Trophoblast cell (in vitro differentiated cells and primary cell): Measurements from ENCODE around the gene ANKRD35.
A peak's percentile ranks its signal among the peaks of the same experiment; 100 is the strongest.

ENCODE experiments used
- DNase-seq, 2 donors: peaks; one replicate each; pipeline ENCODE4 v3.0.0-alpha.2; 2016
- H2AFZ ChIP-seq: 2 replicates; pipeline ENCODE4 v1.6.1; 2013; ENCODE audit warnings: low read length, moderate library complexity, mild to moderate bottlenecking; ENCODE audit not compliant: insufficient read depth, poor library complexity
- H2AK5ac ChIP-seq: 2 replicates; pipeline ENCODE4 v1.6.1; 2013; ENCODE audit warnings: mild to moderate bottlenecking, low read length
- H2BK120ac ChIP-seq: 2 replicates; pipeline ENCODE4 v1.6.1; 2013; ENCODE audit warnings: low read length, mild to moderate bottlenecking, moderate library complexity; ENCODE audit not compliant: insufficient read depth, poor library complexity
- H2BK12ac ChIP-seq: 2 replicates; pipeline ENCODE4 v1.6.1; 2013; ENCODE audit warnings: mild to moderate bottlenecking, low read length, moderate library complexity
- H2BK5ac ChIP-seq: 2 replicates; pipeline ENCODE4 v1.6.1; 2013; ENCODE audit warnings: low read length, low read depth, moderate library complexity, mild to moderate bottlenecking; ENCODE audit not compliant: poor library complexity
- H3K14ac ChIP-seq: 2 replicates; pipeline ENCODE4 v1.6.1; 2013; ENCODE audit warnings: mild to moderate bottlenecking, low read length
- H3K18ac ChIP-seq: 2 replicates; pipeline ENCODE4 v1.6.1; 2013; ENCODE audit warnings: mild to moderate bottlenecking, low read length
- H3K23ac ChIP-seq: 2 replicates; pipeline ENCODE4 v1.6.1; 2013; ENCODE audit warnings: low read length
- H3K27ac ChIP-seq: 2 replicates; pipeline ENCODE4 v1.5.1; 2013; ENCODE audit warnings: low read depth, mild to moderate bottlenecking, inconsistent platforms, low read length, moderate library complexity
- H3K27me3 ChIP-seq: 2 replicates; pipeline ENCODE4 v1.6.1; 2013; ENCODE audit warnings: inconsistent platforms, mild to moderate bottlenecking, low read length, moderate library complexity; ENCODE audit not compliant: insufficient read depth
- H3K36me3 ChIP-seq, 2 experiments: 1 replicate in 1 of 2; 2 replicates in 1 of 2; pipeline ENCODE4 v1.6.1; 2013; ENCODE audit warnings: low read length in 2 of 2, mild to moderate bottlenecking in 2 of 2, moderate library complexity in 1 of 2; ENCODE audit not compliant: insufficient read depth in 2 of 2, control insufficient read depth in 1 of 2
- H3K4ac ChIP-seq: 2 replicates; pipeline ENCODE4 v1.6.1; 2013; ENCODE audit warnings: low read depth, mild to moderate bottlenecking, low read length, moderate library complexity
- H3K4me1 ChIP-seq, 2 experiments: 1 replicate in 1 of 2; 2 replicates in 1 of 2; pipeline ENCODE4 v1.6.1; 2013; ENCODE audit warnings: low read length in 2 of 2, mild to moderate bottlenecking in 2 of 2, moderate library complexity in 1 of 2; ENCODE audit not compliant: insufficient read depth in 2 of 2, control insufficient read depth in 1 of 2
- H3K4me2 ChIP-seq: 2 replicates; pipeline ENCODE4 v1.6.1; 2013; ENCODE audit warnings: inconsistent platforms, mild to moderate bottlenecking, low read length, moderate library complexity
- H3K4me3 ChIP-seq: 2 replicates; pipeline ENCODE4 v1.5.1; 2013; ENCODE audit warnings: mild to moderate bottlenecking, low read depth, low read length, inconsistent platforms
- H3K79me1 ChIP-seq: one replicate; pipeline ENCODE4 v1.6.1; 2013; ENCODE audit warnings: low read length
- H3K79me2 ChIP-seq: 2 replicates; pipeline ENCODE4 v1.6.1; 2013; ENCODE audit warnings: low read length, mild to moderate bottlenecking; ENCODE audit not compliant: control insufficient read depth, insufficient read depth, poor library complexity
- H3K9ac ChIP-seq: 2 replicates; pipeline ENCODE4 v1.6.1; 2013; ENCODE audit warnings: mild to moderate bottlenecking, low read length
- H3K9me3 ChIP-seq: 2 replicates; pipeline ENCODE4 v1.6.1; 2013; ENCODE audit warnings: low read depth, mild to moderate bottlenecking, control low read depth, inconsistent platforms, low read length; ENCODE audit not compliant: insufficient read depth
- H4K12ac ChIP-seq: 2 replicates; pipeline ENCODE4 v1.6.1; 2013; ENCODE audit warnings: low read depth, mild to moderate bottlenecking, low read length, moderate library complexity
- H4K8ac ChIP-seq: 2 replicates; pipeline ENCODE4 v1.6.1; 2013; ENCODE audit warnings: low read depth, mild to moderate bottlenecking, low read length, moderate library complexity
- H4K91ac ChIP-seq: one replicate; pipeline ENCODE4 v1.6.1; 2013; ENCODE audit warnings: low read depth, mild to moderate bottlenecking, low read length, moderate library complexity
- WGBS: extraction: QIAGEN DNeasy Blood & Tissue Kit; methylation state at CpG from one replicate; pipeline ENCODE4 v1.1.7; 2013; ENCODE audit warnings: missing lambda C conversion rate; ENCODE audit not compliant: insufficient read length, insufficient coverage; ENCODE audit errors: extremely low coverage; 5-methylcytosine and 5-hydroxymethylcytosine counted together

ANKRD35 gene

DNA sequence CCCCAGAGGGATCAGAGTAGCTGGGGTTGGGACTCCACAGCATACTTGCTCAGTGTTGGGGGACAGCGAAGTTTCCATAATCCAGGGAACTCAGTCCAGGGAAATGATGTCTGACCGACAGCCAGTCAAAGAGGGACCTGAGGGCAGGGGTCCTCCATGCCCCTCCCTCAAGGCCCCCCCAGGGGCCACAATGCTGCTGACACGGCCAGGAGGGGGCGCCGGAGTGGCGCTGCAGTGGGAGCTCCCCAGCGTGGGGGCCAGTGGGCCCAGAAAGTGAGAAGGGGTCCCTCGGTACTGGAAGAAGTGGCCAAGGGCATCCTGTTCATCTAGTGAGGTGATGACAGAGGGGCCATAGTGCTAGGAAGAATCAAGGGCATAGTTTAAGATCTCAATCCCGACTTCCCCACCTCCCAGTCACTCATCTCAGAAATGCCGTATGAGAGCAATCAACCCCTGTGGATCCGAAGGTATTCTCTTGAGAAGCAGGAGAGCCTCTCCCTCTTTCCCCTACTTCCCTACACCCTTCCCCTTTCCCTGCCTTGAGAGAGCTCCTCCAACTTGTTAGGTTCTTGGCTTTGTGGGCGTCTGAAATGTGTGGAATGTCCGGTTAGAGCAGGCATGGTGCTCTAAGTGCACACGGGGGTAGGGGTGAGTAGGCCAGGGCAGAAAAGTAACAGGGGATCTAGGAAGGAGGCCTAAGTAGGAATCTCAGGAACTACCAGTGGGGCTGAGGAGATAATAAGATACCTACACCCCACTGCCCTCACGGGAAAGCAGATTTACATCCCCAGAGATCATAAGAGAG lies 36.1 kb downstream of the ANKRD35 start:
- H3K9ac ChIP-seq: no peak overlapping the region
- H4K8ac ChIP-seq: no peak overlapping the region
- H3K4ac ChIP-seq: no peak overlapping the region
- peaks cover 5% of the 10 kb centered on the region for H3K79me2 ChIP-seq
- peak overlapping the region; percentile 0 for H3K27ac ChIP-seq
- no peak overlapping the region for H3K4me3 ChIP-seq
- no peak for DNase-seq
- H3K14ac ChIP-seq: no peak overlapping the region
- H2BK12ac ChIP-seq: no peak overlapping the region
- peaks cover 1% of the 10 kb centered on the region for H3K9me3 ChIP-seq
- no peak overlapping the region for H3K23ac ChIP-seq
- H3K4me2 ChIP-seq: no peak overlapping the region
- no peak overlapping the region for H2AK5ac ChIP-seq
- WGBS: no CpG with 5 or more reads among the region's 15 CpGs
- no peak overlapping the region for H2BK5ac ChIP-seq
- H4K12ac ChIP-seq: no peak overlapping the region
- no peaks in the 10 kb centered on the region for H3K27me3 ChIP-seq
- H3K79me1 ChIP-seq: peaks cover 6% of the 10 kb centered on the region
- H2AFZ ChIP-seq: no peak overlapping the region
- peaks cover 33 to 51% of the 10 kb centered on the region in 2 experiments for H3K36me3 ChIP-seq
- peaks cover 11 to 20% of the 10 kb centered on the region in 2 experiments for H3K4me1 ChIP-seq
- no peak overlapping the region for H3K18ac ChIP-seq
- H2BK120ac ChIP-seq: no peak overlapping the region
- peak overlapping the region; percentile 11 for H4K91ac ChIP-seq

DNA sequence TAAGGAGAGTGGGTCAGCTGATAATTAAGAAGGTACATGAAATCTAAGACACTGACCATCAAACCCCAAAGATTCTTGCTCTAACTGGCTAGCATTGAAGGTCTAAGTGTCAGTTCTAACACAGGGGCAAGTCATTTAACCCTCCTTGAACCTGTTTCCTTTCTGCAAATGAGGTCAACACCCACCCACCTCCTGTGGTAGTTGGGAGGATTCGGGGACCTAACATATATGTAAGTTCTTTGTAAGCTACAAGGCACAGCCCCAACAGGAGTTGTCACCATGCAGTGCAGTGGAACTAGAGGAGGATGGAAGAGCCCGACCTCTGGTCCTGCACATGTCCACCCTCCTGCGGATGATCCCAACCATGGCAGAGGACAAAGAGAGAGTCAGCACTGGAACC lies 37.8 kb downstream of the ANKRD35 start:
- no peak overlapping the region for H4K12ac ChIP-seq
- H3K9ac ChIP-seq: no peak overlapping the region
- H2AK5ac ChIP-seq: no peak overlapping the region
- H3K4me2 ChIP-seq: no peak overlapping the region
- no peak overlapping the region for H3K27ac ChIP-seq
- H3K79me1 ChIP-seq: peaks cover 6% of the 10 kb centered on the region
- H3K36me3 ChIP-seq: peaks cover 22 to 38% of the 10 kb centered on the region in 2 experiments
- H3K27me3 ChIP-seq: no peaks in the 10 kb centered on the region
- H3K9me3 ChIP-seq: no peaks in the 10 kb centered on the region
- no peak overlapping the region for H2BK12ac ChIP-seq
- H4K91ac ChIP-seq: no peak overlapping the region
- H3K4me3 ChIP-seq: no peak overlapping the region
- H3K18ac ChIP-seq: no peak overlapping the region
- no peak overlapping the region for H2BK5ac ChIP-seq
- no CpG with 5 or more reads among the region's 3 CpGs for WGBS
- no peak overlapping the region for H4K8ac ChIP-seq
- H2AFZ ChIP-seq: no peak overlapping the region
- no peak overlapping the region for H3K14ac ChIP-seq
- no peak for DNase-seq
- peaks cover 5% of the 10 kb centered on the region for H3K79me2 ChIP-seq
- peaks cover 11 to 20% of the 10 kb centered on the region in 2 experiments for H3K4me1 ChIP-seq
- no peak overlapping the region for H3K4ac ChIP-seq
- H2BK120ac ChIP-seq: no peak overlapping the region
- H3K23ac ChIP-seq: no peak overlapping the region

DNA sequence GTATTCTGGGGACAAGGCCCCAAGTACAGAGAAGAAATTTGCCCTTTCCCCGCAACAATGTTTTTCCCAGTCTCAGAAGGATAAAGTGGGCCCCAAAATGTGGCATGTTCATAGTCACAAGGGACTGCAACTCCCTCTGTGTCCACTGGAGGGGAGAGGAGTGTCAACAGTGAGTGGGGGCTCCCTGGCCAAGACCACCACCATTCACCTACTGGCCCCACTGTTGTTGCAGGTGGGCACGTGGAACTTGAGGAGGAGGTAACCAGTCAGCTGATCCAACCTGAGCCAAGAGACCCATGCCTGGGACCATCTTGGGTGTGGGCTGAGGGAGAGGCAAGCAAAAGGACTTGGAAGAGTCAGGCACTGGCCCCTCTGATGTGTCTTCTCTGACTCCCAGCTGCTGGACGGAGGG lies 39.5 kb downstream of the ANKRD35 start:
- no peak overlapping the region for H3K27ac ChIP-seq
- H3K4me3 ChIP-seq: no peak overlapping the region
- H3K4me1 ChIP-seq: peaks cover 11 to 20% of the 10 kb centered on the region in 2 experiments
- no peak overlapping the region for H2BK120ac ChIP-seq
- H3K36me3 ChIP-seq: peaks cover 22 to 42% of the 10 kb centered on the region in 2 experiments
- H3K4ac ChIP-seq: no peak overlapping the region
- no peak overlapping the region for H2BK12ac ChIP-seq
- no peak overlapping the region for H3K23ac ChIP-seq
- no peaks in the 10 kb centered on the region for H3K9me3 ChIP-seq
- no peaks in the 10 kb centered on the region for H3K27me3 ChIP-seq
- peak in 1 of 2 donors; percentile 7 for DNase-seq
- H3K4me2 ChIP-seq: peak overlapping the region; percentile 84
- H2BK5ac ChIP-seq: no peak overlapping the region
- H3K79me1 ChIP-seq: peaks cover 6% of the 10 kb centered on the region
- peak overlapping the region; percentile 75 for H3K14ac ChIP-seq
- peak overlapping the region; percentile 43 for H2AK5ac ChIP-seq
- no peak overlapping the region for H4K12ac ChIP-seq
- no peak overlapping the region for H3K9ac ChIP-seq
- peak overlapping the region; percentile 73 for H3K18ac ChIP-seq
- peaks cover 5% of the 10 kb centered on the region for H3K79me2 ChIP-seq
- WGBS: no CpG with 5 or more reads among the region's 3 CpGs
- peak overlapping the region; percentile 64 for H4K91ac ChIP-seq
- H2AFZ ChIP-seq: peak overlapping the region; percentile 80
- peak overlapping the region; percentile 80 for H4K8ac ChIP-seq

DNA sequence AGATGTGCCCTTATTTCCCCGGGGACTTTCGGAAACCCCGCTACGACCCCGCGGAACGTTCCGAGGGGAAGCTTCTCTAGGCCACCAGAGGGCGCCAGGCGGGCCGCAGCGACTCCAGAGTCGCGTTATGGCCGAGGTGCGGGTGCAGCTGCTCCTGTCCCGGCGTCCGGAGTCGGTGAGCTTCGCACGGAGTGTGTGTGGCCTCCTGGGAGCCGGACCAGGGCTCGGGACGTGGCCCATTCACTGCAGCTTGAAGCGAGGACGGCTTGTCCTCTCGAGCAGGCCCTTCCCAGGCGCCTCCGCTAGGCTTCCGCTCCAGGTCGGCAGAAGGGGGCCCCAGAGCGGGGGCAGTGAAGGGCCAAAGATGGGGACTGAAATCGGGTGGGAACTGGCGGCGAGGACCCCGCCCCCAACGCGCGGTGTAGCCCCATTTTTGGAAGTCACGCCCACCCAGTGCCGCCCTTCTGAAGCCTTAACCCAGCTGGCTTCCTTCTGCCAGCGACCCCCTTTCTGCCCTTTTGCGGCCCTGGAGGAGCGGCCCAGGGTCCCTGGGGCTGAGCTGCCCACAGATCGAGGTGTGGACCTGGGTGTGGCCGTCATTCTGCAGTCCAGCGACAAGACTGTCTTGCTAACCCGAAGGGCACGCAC lies 40.0 kb downstream of the ANKRD35 start, which contains the start of gene NUDT17:
Gene NUDT17 (plus strand): TSS at position 117 of the 648 bp plus-strand sequence. CDS start 11 bp downstream, at position 128.
- H3K18ac ChIP-seq: peak within 1 kb of the TSS; percentile 73
- peak within 1 kb of the TSS; percentile 75 for H3K14ac ChIP-seq
- peaks cover 11 to 20% of the 10 kb centered on the region in 2 experiments for H3K4me1 ChIP-seq
- peak within 1 kb of the TSS; percentile 43 for H2AK5ac ChIP-seq
- H2BK12ac ChIP-seq: no peak within 1 kb of the TSS
- peak within 1 kb of the TSS; percentile 16 for H3K9ac ChIP-seq
- peak within 1 kb of the TSS; percentile 34 for H2BK120ac ChIP-seq
- WGBS: no CpG with 5 or more reads among the region's 50 CpGs
- H2AFZ ChIP-seq: peak within 1 kb of the TSS; percentile 80
- H3K4me2 ChIP-seq: peak within 1 kb of the TSS; percentile 84
- peak; percentile 84 to 91 for DNase-seq
- H2BK5ac ChIP-seq: no peak within 1 kb of the TSS
- H3K79me1 ChIP-seq: peaks cover 6% of the 10 kb centered on the region
- no peak within 1 kb of the TSS for H3K27ac ChIP-seq
- H3K4ac ChIP-seq: peak within 1 kb of the TSS; percentile 30
- H3K36me3 ChIP-seq: peaks cover 20 to 42% of the 10 kb centered on the region in 2 experiments
- peak within 1 kb of the TSS; percentile 73 for H4K12ac ChIP-seq
- no peak within 1 kb of the TSS for H3K23ac ChIP-seq
- no peaks in the 10 kb centered on the region for H3K9me3 ChIP-seq
- H4K8ac ChIP-seq: peak within 1 kb of the TSS; percentile 80
- peak within 1 kb of the TSS; percentile 64 for H4K91ac ChIP-seq
- H3K27me3 ChIP-seq: no peaks in the 10 kb centered on the region
- peak within 1 kb of the TSS; percentile 63 for H3K4me3 ChIP-seq
- peaks cover 5% of the 10 kb centered on the region for H3K79me2 ChIP-seq
